Measurements from ENCODE around the gene HTT. TPM values are rescaled to one million over a fixed set of nuclear protein-coding genes. Genes with fewer than 3 reads are reported as not detected.

Gene HTT
- total and polyA plus RNA-seq, 4 donors: 8.6 to 39.8 (median 16.4) TPM

- H3K9ac ChIP-seq (ENCODE audit: low read depth in 1 of 2, low read length in 2 of 2): no peak overlapping the region
These were observed 117.7 kb downstream of the HTT start for GRCh38 chr4:3192188-3192587.

GRCh38 chr4:3192827-3193226, 118.3 kb downstream of the HTT start:
- TF ChIP-seq RAD21 (IDR thresholded peaks at IDR 0.05): no peak
- TF ChIP-seq MAX (IDR thresholded peaks at IDR 0.05): no peak
- TF ChIP-seq HNF4A (conservative IDR thresholded peaks at IDR 0.05): no peak
- TF ChIP-seq FOXA2 (IDR thresholded peaks at IDR 0.05): no peak
- no peak overlapping the region for H3K27ac ChIP-seq (ENCODE audit: low read depth in 1 of 2, low read length in 2 of 2)
- no peak overlapping the region for H3K4me3 ChIP-seq (ENCODE audit: low read depth in 1 of 3, low read length in 3 of 3)
- no peak overlapping the region for H3K9ac ChIP-seq (ENCODE audit: low read depth in 1 of 2, low read length in 2 of 2)
- 96% methylated on average over 12 of the region's 12 CpGs for WGBS
- no peaks in the 10 kb centered on the region for H3K4me1 ChIP-seq (ENCODE audit: control insufficient read depth in 4 of 4, insufficient read depth in 4 of 4, low read length in 3 of 4)
- H3K27me3 ChIP-seq (ENCODE audit: control insufficient read depth in 4 of 4, insufficient read depth in 4 of 4, low read length in 3 of 4): no peaks in the 10 kb centered on the region
- H3K36me3 ChIP-seq (ENCODE audit: control insufficient read depth in 4 of 4, insufficient read depth in 3 of 4, low read depth in 1 of 4, low read length in 3 of 4): peaks cover 6 to 43% (median 20%) of the 10 kb centered on the region in 4 donors
- H3K9me3 ChIP-seq (ENCODE audit: control insufficient read depth in 4 of 4, low read length in 3 of 4): no peaks in the 10 kb centered on the region
- DNase-seq (ENCODE audit: low spot score): no peak

More at GRCh38 chr4:3192188-3192587, 117.7 kb downstream of the HTT start:
- Histone ChIP-seq H3K9me3 (ENCODE audit: control insufficient read depth in 4 of 4, low read length in 3 of 4) (no peaks in the 10 kb centered on the region), H3K4me3 (ENCODE audit: low read depth in 1 of 3, low read length in 3 of 3) (no peak overlapping the region), H3K4me1 (ENCODE audit: control insufficient read depth in 4 of 4, insufficient read depth in 4 of 4, low read length in 3 of 4) (no peaks in the 10 kb centered on the region), H3K27me3 (ENCODE audit: control insufficient read depth in 4 of 4, insufficient read depth in 4 of 4, low read length in 3 of 4) (no peaks in the 10 kb centered on the region), H3K36me3 (ENCODE audit: control insufficient read depth in 4 of 4, insufficient read depth in 3 of 4, low read depth in 1 of 4, low read length in 3 of 4) (peaks cover 6 to 45% (median 25%) of the 10 kb centered on the region in 4 donors), H3K27ac (ENCODE audit: low read depth in 1 of 2, low read length in 2 of 2) (no peak overlapping the region)
- no peak for DNase-seq (ENCODE audit: low spot score)
- TF ChIP-seq HNF4A (conservative IDR thresholded peaks at IDR 0.05): no peak
- TF ChIP-seq ZBTB33 (IDR thresholded peaks at IDR 0.05): no peak
- no peak for TF ChIP-seq SP1 (IDR thresholded peaks at IDR 0.05)
- TF ChIP-seq YY1 (IDR thresholded peaks at IDR 0.05): no peak
- no peak for TF ChIP-seq HNF4G (IDR thresholded peaks at IDR 0.05)
- no peak for TF ChIP-seq FOXA1 (IDR thresholded peaks at IDR 0.05)
- TF ChIP-seq TAF1 (conservative IDR thresholded peaks at IDR 0.05): no peak
- no peak for TF ChIP-seq ATF3 (IDR thresholded peaks at IDR 0.05)
- no peak for TF ChIP-seq NR2F2 (IDR thresholded peaks at IDR 0.05)
- no peak for TF ChIP-seq MAX (IDR thresholded peaks at IDR 0.05)
- TF ChIP-seq CTCF (IDR thresholded peaks at IDR 0.05; ENCODE audit: low read depth, low read length, missing input control): no peak
- 92% methylated on average over 4 of the region's 4 CpGs for WGBS

GRCh38 chr4:3193531-3194203, 119.2 kb downstream of the HTT start:
- Histone ChIP-seq H3K36me3 (ENCODE audit: control insufficient read depth in 4 of 4, insufficient read depth in 3 of 4, low read depth in 1 of 4, low read length in 3 of 4) (peaks cover 4 to 34% (median 15%) of the 10 kb centered on the region in 4 donors), H3K4me1 (ENCODE audit: control insufficient read depth in 4 of 4, insufficient read depth in 4 of 4, low read length in 3 of 4) (no peaks in the 10 kb centered on the region), H3K27me3 (ENCODE audit: control insufficient read depth in 4 of 4, insufficient read depth in 4 of 4, low read length in 3 of 4) (no peaks in the 10 kb centered on the region), H3K9ac (ENCODE audit: low read depth in 1 of 2, low read length in 2 of 2) (no peak overlapping the region), H3K9me3 (ENCODE audit: control insufficient read depth in 4 of 4, low read length in 3 of 4) (no peaks in the 10 kb centered on the region), H3K27ac (ENCODE audit: low read depth in 1 of 2, low read length in 2 of 2) (no peak overlapping the region), H3K4me3 (ENCODE audit: low read depth in 1 of 3, low read length in 3 of 3) (no peak overlapping the region)
- WGBS: 64% methylated on average over 6 of the region's 6 CpGs
- TF ChIP-seq CTCF (IDR thresholded peaks at IDR 0.05; ENCODE audit: low read depth, low read length, missing input control) (peak; percentile 43), TAF1 (conservative IDR thresholded peaks at IDR 0.05) (no peak), ZBTB33 (IDR thresholded peaks at IDR 0.05) (no peak), JUND (IDR thresholded peaks at IDR 0.05) (no peak), RAD21 (IDR thresholded peaks at IDR 0.05) (peak; percentile 81 to 82), MAX (IDR thresholded peaks at IDR 0.05) (no peak), YY1 (IDR thresholded peaks at IDR 0.05) (no peak), GABPA (IDR thresholded peaks at IDR 0.05 in 1 of 2, conservative IDR thresholded peaks at IDR 0.05 in 1 of 2) (no peak)
- no peak for DNase-seq (ENCODE audit: low spot score)
